ENCODE results near the gene ZNF462. TPM values are rescaled to one million over a fixed set of nuclear protein-coding genes. Genes with fewer than 3 reads are reported as not detected.

Gene ZNF462
- total RNA-seq, 1 donor, result 9.8 TPM

- no peaks in the 10 kb centered on the region for H3K79me2 ChIP-seq (ENCODE audit: insufficient read depth, low read length)
- H3K4me1 ChIP-seq (ENCODE audit: insufficient read depth, low read length), result peaks cover 4% of the 10 kb centered on the region
- no peak overlapping the region for H2AFZ ChIP-seq (ENCODE audit: low read length)
- no peaks in the 10 kb centered on the region for H3K27me3 ChIP-seq (ENCODE audit: insufficient read depth, low read length)
- DNase-seq (ENCODE audit: insufficient read length, low spot score, missing footprints), result no peak
- H3K36me3 ChIP-seq (ENCODE audit: insufficient read depth, low read length), result peaks cover 38% of the 10 kb centered on the region
- H3K4me3 ChIP-seq (ENCODE audit: insufficient read depth, low read length), result no peak overlapping the region
- H3K27ac ChIP-seq (ENCODE audit: low read depth, low read length), result no peak overlapping the region
- no peaks in the 10 kb centered on the region for H4K20me1 ChIP-seq (ENCODE audit: insufficient read depth, low read length)
- TF ChIP-seq CTCF (IDR thresholded peaks at IDR 0.05; ENCODE audit: extremely low read depth, low read depth, low read length), result no peak
- no peak overlapping the region for H3K4me2 ChIP-seq (ENCODE audit: insufficient read depth, low read length)
- H3K9me3 ChIP-seq (ENCODE audit: low read depth, low read length), result no peaks in the 10 kb centered on the region
Measured at GRCh38 chr9:106928350-106928749, 65.4 kb downstream of the ZNF462 start.

- peak; percentile 73 for DNase-seq (ENCODE audit: insufficient read length, low spot score, missing footprints)
- no peak overlapping the region for H2AFZ ChIP-seq (ENCODE audit: low read length)
- H3K4me3 ChIP-seq (ENCODE audit: insufficient read depth, low read length), result no peak overlapping the region
- no peaks in the 10 kb centered on the region for H3K9me3 ChIP-seq (ENCODE audit: low read depth, low read length)
- no peak for TF ChIP-seq CTCF (IDR thresholded peaks at IDR 0.05; ENCODE audit: extremely low read depth, low read depth, low read length)
- H4K20me1 ChIP-seq (ENCODE audit: insufficient read depth, low read length), result no peaks in the 10 kb centered on the region
- no peak overlapping the region for H3K27ac ChIP-seq (ENCODE audit: low read depth, low read length)
- peaks cover 30% of the 10 kb centered on the region for H3K36me3 ChIP-seq (ENCODE audit: insufficient read depth, low read length)
- H3K79me2 ChIP-seq (ENCODE audit: insufficient read depth, low read length), result no peaks in the 10 kb centered on the region
- H3K4me1 ChIP-seq (ENCODE audit: insufficient read depth, low read length), result peaks cover 4% of the 10 kb centered on the region
- H3K27me3 ChIP-seq (ENCODE audit: insufficient read depth, low read length), result no peaks in the 10 kb centered on the region
- no peak overlapping the region for H3K4me2 ChIP-seq (ENCODE audit: insufficient read depth, low read length)
Measured at GRCh38 chr9:106929471-106930177, 66.7 kb downstream of the ZNF462 start.

- Histone ChIP-seq H3K4me2 (ENCODE audit: insufficient read depth, low read length) (no peak overlapping the region), H3K9me3 (ENCODE audit: low read depth, low read length) (no peaks in the 10 kb centered on the region), H4K20me1 (ENCODE audit: insufficient read depth, low read length) (no peaks in the 10 kb centered on the region), H2AFZ (ENCODE audit: low read length) (no peak overlapping the region), H3K4me1 (ENCODE audit: insufficient read depth, low read length) (peaks cover 4% of the 10 kb centered on the region), H3K4me3 (ENCODE audit: insufficient read depth, low read length) (no peak overlapping the region), H3K27me3 (ENCODE audit: insufficient read depth, low read length) (no peaks in the 10 kb centered on the region), H3K79me2 (ENCODE audit: insufficient read depth, low read length) (no peaks in the 10 kb centered on the region), H3K36me3 (ENCODE audit: insufficient read depth, low read length) (peaks cover 25% of the 10 kb centered on the region), H3K27ac (ENCODE audit: low read depth, low read length) (no peak overlapping the region)
- DNase-seq (ENCODE audit: insufficient read length, low spot score, missing footprints), result no peak
- no peak for TF ChIP-seq CTCF (IDR thresholded peaks at IDR 0.05; ENCODE audit: extremely low read depth, low read depth, low read length)
Measured at GRCh38 chr9:106930477-106930876, 67.5 kb downstream of the ZNF462 start.

- TF ChIP-seq CTCF (IDR thresholded peaks at IDR 0.05; ENCODE audit: extremely low read depth, low read depth, low read length), result no peak
- H2AFZ ChIP-seq (ENCODE audit: low read length), result no peak overlapping the region
Measured at GRCh38 chr9:106931466-106931865, 68.5 kb downstream of the ZNF462 start.

More at GRCh38 chr9:106931466-106931865, 68.5 kb downstream of the ZNF462 start:
- no peaks in the 10 kb centered on the region for H4K20me1 ChIP-seq (ENCODE audit: insufficient read depth, low read length)
- H3K9me3 ChIP-seq (ENCODE audit: low read depth, low read length), result no peaks in the 10 kb centered on the region
- DNase-seq (ENCODE audit: insufficient read length, low spot score, missing footprints), result no peak
- H3K27ac ChIP-seq (ENCODE audit: low read depth, low read length), result no peak overlapping the region
- no peak overlapping the region for H3K4me2 ChIP-seq (ENCODE audit: insufficient read depth, low read length)
- peaks cover 26% of the 10 kb centered on the region for H3K36me3 ChIP-seq (ENCODE audit: insufficient read depth, low read length)
- H3K4me3 ChIP-seq (ENCODE audit: insufficient read depth, low read length), result no peak overlapping the region
- H3K4me1 ChIP-seq (ENCODE audit: insufficient read depth, low read length), result peaks cover 4% of the 10 kb centered on the region
- no peaks in the 10 kb centered on the region for H3K27me3 ChIP-seq (ENCODE audit: insufficient read depth, low read length)
- no peaks in the 10 kb centered on the region for H3K79me2 ChIP-seq (ENCODE audit: insufficient read depth, low read length)
